Activated gamma-delta T cell (primary cell): ENCODE data around the gene SOAT2.

Experiments used
- DNase-seq: peaks from one replicate; lab custom pipeline; 2025; lab: John Stamatoyannopoulos, UW
- total RNA-seq, 2 donors: gene quantifications; one replicate each; lab custom pipeline; 2026; lab: John Stamatoyannopoulos, UW

SOAT2 gene
- 0.52 to 1.2 reads per million in 2 donors for total RNA-seq

GRCh38 chr12:53102883-53103807 is at the start of gene SOAT2:
Gene SOAT2 (plus strand): TSS chr12:53103486. CDS start chr12:53103578, 92 bp downstream.
- no peak for DNase-seq

DNA sequence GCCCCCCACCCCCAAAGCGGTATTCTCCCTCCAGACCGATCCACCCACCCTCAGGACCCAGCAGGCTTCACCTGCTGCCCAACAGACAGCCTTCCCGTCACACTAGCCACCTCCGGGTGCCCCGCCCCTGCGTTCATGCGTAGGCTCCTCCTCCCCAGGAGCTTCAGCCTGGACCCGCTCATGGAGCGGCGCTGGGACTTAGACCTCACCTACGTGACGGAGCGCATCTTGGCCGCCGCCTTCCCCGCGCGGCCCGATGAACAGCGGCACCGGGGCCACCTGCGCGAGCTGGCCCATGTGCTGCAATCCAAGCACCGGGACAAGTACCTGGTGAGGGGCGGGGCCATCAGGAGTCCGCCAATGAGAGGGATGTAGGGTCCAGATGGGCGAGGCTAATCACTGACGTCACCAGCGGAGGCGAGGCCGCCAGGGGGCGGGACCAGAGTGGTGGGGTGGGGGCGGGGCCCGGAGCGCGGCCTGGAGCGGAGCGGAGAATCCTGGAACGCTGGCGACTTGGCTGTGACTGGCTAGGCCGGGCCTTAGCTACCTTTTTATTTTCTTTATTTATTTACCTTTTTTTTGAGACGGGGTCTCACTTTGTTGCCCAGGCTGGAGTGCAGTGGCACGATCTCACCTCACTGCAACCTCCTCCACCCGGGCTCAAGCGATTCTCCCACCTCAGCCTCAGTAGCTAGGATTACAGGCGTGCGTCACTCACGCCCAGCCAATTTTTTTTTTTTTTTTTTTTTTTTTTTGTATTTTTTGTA is 49.0 kb upstream of the SOAT2 start:
- DNase-seq = peak; percentile 72

GRCh38 chr12:53055471-53056266 is 47.6 kb upstream of the SOAT2 start:
- DNase-seq = no peak

DNA sequence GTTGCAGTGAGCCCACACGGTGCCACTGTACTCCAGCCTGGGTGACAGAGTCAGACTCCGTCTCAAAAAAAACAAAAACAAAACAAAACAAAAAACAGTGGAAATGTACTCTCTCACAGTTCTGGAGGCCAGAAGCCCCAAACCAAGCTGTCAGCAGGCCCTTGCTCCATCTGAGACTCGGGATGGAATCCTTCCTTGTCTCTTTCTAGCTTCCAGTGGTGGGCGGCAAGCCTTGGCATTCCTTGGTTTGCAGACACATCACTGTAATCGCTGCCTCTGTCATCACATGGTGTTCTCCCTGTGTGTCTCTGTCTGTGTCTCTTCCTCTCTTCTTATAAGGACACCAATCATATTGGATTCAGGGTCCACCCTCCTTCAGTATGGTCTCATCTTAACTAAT is 47.0 kb upstream of the SOAT2 start:
- no peak for DNase-seq

DNA sequence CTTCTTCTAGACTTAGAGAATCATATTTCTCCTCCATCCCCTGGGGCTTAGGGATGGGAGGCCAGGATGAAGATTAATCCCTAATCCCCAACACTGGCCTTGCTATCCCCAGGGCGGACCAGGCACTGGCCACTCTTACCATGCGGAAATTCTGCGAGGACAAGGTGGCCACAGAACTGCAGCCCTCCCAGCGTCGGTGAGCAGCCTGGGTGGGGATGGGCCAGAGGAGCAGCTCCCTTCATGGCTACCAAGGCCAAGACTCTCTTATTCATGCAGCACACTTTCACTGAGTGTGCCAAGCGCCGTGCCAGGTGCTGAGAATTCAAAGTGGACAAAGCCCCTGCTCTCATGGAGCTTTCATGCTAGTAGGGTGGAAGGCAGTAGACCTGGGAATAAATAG is 46.4 kb upstream of the SOAT2 start:
- no peak for DNase-seq

- DNase-seq = no peak
These were observed 45.3 kb upstream of the SOAT2 start for GRCh38 chr12:53057816-53058500.

DNA sequence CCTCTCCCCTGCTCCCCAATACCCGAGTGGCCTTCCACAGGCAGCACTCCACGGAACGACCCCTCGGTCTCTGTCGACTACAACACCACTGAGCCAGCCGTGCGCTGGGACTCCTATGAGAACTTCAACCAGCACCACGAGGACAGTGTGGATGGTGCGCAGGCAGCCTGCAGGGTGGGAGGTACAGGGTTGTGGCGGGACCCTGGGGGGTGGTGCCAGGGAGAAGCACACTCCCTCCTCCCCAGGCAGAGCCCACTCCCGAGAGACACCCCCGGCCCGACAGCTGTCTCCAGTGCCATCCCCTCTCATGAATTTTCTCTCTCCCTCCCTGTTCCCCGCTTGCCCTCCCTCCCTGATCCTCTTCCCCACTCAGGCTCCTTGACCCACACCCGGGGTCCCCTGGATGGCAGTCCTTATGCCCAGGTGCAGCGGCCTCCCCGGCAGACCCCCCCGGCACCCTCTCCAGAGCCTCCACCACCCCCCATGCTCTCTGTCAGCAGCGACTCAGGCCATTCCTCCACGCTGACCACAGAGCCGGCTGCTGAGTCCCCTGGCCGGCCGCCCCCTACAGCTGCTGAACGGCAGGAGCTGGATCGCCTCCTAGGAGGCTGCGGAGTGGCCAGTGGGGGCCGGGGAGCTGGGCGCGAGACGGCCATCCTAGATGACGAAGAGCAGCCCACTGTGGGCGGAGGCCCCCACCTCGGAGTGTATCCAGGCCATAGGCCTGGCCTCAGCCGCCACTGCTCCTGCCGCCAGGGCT is 44.4 kb upstream of the SOAT2 start:
- no peak for DNase-seq

DNA sequence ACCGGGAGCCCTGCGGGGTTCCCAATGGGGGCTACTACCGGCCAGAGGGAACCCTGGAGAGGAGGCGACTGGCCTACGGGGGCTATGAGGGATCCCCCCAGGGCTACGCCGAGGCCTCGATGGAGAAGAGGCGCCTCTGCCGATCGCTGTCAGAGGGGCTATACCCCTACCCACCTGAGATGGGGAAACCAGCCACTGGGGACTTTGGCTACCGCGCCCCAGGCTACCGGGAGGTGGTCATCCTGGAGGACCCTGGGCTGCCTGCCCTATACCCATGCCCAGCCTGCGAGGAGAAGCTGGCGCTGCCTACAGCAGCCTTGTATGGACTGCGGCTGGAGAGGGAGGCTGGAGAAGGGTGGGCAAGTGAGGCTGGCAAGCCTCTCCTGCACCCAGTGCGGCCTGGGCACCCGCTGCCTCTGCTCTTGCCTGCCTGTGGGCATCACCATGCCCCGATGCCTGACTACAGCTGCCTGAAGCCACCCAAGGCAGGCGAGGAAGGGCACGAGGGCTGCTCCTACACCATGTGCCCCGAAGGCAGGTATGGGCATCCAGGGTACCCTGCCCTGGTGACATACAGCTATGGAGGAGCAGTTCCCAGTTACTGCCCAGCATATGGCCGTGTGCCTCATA is 43.7 kb upstream of the SOAT2 start:
- no peak for DNase-seq

DNA sequence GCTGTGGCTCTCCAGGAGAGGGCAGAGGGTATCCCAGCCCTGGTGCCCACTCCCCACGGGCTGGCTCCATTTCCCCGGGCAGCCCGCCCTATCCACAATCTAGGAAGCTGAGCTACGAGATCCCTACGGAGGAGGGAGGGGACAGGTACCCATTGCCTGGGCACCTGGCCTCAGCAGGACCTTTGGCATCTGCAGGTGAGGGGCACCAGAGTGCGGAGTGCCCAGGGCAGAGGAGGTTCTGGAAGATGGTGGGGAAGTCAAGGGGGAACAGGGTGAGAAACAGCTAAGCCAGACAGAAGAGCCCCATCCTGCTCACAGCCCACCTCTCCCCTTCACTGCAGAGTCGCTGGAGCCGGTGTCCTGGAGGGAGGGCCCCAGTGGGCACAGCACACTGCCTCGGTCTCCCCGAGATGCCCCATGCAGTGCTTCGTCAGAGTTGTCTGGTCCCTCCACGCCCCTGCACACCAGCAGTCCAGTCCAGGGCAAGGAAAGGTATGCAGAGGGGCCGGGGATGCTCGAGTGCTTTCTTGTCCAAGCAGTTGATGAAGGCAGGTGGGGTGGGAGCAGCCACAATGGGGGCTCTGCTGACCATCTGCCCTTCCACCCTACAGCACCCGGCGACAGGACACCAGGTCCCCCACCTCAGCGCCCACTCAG is 43.1 kb upstream of the SOAT2 start:
- no peak for DNase-seq

GRCh38 chr12:53060721-53061276 is 42.5 kb upstream of the SOAT2 start:
- no peak for DNase-seq

- DNase-seq = no peak
These were observed 41.8 kb upstream of the SOAT2 start for GRCh38 chr12:53061404-53062010.

DNA sequence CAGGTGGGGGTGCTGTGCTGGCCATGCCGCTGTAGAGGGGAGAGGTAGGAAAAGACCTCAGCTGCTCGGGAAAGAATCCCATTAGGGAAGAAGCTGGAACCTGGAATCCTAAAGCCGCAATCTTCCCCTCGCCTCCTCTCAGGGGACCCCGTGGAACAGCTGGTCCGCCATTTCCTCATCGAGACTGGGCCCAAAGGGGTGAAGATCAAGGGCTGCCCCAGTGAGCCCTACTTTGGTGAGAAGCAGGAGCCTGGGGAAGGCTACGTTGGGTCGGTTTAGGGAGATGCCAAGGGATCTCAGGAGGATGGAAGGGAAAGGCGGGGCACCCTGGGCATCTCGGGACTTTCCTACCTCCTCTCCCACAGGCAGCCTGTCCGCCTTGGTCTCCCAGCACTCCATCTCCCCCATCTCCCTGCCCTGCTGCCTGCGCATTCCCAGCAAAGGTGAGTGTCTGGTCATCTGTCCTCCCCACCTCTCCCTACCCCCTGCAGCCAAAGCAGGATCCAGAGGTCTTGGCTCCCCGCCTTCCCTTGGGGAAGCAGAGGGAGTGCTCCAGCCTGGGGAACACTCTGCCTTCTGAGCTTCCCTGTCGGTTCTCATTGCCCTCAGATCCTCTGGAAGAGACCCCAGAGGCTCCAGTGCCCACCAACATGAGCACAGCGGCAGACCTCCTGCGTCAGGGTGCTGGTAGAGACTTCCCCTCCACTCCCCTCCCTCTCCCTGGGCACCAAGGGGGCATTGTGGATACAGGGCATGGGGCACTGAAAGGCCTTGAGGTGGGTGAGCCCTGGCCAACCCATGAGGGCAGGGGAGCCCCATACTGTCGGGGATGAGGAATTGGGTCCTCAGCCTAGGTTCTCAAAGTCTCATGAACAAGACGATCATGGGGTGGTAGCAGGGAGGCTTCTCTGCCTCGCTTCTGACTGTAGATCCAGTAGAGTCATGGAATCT is 41.0 kb upstream of the SOAT2 start:
- no peak for DNase-seq

- DNase-seq = no peak
These were observed 40.1 kb upstream of the SOAT2 start for GRCh38 chr12:53062977-53063707.

GRCh38 chr12:53063708-53064612 is 39.3 kb upstream of the SOAT2 start:
- DNase-seq = no peak

DNA sequence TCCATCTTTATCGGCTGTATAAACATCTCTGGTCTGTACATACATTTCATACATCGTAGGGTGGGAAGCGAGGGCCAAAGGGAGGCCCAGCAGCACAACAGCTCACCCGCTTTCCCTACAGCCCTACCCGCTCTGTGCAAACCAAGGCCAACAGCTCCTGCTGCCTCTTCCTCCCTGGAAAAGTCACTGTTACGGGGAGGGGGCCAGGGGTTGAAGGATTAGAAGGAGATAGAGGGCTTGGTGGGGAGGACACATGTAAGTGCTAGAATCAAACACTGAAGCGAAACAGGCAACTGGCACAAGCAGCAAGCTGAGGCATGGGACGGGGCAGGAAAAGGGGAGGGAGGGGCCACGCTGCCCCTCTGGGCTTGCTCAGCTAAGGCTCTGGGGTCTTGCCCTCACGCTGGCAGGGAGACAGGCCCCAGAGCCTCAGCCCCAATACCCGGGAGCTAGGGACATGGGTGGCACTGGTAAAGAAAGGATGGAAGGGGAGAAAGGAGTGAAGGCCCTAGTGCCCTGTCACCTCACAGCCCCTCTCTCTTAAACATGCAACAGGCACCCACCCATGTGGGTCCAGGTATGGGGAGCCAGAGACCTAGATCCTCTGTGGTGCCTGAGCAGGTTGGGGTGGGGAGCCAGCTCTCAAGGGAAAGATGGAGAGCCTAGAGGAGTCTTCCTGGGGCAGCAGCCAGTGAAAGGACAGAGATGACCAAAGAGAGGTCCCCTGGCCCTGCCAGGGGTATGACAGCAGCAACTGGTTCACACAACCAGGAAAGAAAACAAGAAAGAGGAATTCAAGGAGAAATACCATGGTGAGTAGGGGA is 38.5 kb upstream of the SOAT2 start:
- no peak for DNase-seq
